WI38 (cell line): Measurements from ENCODE around the gene RAB42.
A peak's percentile ranks its signal among the peaks of the same experiment; 100 is the strongest.

Experiments used
- H3K4me3 ChIP-seq: 2 replicates; pipeline ENCODE4 v1.5.1; 2011; ENCODE audit warnings: low read depth, mild to moderate bottlenecking, control low read depth, low read length
- TF ChIP-seq, protein P1 (sequence below): IDR thresholded peaks from 2 replicates; pipeline ENCODE4 v1.5.1; 2012; ENCODE audit warnings: low read depth, mild to moderate bottlenecking, control low read depth, low read length

The RAB42 gene

DNA sequence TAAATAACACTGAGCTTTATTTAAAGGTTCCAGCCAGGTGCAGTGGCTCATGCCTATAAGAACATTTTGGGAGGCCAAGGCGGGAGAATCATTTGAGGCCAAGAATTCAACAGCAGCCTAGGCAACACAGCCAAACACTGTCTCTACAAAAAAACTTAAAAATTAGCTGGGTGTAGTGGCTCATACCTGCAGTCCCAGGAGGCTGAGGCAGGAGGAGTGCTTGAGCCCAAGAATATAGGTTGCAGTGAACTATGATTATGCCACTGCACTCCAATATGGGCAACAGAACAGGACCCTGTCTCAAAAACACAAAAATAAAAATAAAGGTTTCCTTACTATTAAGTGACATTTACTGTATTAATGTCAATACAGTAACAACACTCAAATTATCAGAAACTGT lies 48.7 kb downstream of the RAB42 start:
- TF ChIP-seq, protein P1, sequence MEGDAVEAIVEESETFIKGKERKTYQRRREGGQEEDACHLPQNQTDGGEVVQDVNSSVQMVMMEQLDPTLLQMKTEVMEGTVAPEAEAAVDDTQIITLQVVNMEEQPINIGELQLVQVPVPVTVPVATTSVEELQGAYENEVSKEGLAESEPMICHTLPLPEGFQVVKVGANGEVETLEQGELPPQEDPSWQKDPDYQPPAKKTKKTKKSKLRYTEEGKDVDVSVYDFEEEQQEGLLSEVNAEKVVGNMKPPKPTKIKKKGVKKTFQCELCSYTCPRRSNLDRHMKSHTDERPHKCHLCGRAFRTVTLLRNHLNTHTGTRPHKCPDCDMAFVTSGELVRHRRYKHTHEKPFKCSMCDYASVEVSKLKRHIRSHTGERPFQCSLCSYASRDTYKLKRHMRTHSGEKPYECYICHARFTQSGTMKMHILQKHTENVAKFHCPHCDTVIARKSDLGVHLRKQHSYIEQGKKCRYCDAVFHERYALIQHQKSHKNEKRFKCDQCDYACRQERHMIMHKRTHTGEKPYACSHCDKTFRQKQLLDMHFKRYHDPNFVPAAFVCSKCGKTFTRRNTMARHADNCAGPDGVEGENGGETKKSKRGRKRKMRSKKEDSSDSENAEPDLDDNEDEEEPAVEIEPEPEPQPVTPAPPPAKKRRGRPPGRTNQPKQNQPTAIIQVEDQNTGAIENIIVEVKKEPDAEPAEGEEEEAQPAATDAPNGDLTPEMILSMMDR: 0 out of 2 replicates have a peak, but pooled peaks have one; percentile 15
- H3K4me3 ChIP-seq: no peak overlapping the region

DNA sequence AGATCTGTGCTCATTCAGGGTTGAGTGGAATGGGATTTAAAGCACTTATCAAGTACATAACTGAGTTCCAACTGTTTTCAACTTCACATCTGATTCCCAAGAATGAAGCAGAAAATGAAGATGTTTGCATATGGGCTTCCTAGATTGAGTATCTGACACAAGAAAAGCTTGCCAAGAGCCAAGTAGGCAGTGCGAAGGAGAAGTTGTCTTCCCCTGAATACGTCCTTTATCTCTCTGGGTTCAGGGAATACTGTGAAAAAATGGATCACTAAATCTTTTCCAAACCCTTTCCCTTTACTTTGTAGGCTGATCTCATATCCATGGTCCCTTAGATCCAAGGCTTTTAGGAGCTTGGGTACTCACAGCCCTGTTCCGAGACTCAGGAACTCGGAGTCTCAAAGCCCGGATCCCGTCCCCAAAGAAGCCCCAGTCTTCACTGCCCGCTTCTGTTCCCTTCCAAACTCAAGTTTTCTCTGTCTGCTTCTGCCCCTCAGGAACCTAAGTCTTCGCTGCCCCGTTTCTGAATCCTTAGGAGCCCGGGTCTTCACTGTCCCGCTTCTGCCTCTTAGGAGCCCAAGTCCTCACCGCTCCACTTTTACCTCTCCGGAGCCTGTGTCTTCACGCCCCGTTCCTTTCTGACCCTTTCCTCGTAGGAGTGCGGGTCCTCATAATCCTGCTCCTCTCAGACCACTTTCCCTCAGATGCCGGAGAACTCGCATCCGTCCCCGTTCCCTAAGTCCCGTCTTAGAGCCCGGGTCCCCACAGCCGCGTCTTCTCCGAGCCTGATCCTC lies 50.2 kb downstream of the RAB42 start:
- peak overlapping the region; percentile 85 for H3K4me3 ChIP-seq
- TF ChIP-seq, protein P1: no peak

DNA sequence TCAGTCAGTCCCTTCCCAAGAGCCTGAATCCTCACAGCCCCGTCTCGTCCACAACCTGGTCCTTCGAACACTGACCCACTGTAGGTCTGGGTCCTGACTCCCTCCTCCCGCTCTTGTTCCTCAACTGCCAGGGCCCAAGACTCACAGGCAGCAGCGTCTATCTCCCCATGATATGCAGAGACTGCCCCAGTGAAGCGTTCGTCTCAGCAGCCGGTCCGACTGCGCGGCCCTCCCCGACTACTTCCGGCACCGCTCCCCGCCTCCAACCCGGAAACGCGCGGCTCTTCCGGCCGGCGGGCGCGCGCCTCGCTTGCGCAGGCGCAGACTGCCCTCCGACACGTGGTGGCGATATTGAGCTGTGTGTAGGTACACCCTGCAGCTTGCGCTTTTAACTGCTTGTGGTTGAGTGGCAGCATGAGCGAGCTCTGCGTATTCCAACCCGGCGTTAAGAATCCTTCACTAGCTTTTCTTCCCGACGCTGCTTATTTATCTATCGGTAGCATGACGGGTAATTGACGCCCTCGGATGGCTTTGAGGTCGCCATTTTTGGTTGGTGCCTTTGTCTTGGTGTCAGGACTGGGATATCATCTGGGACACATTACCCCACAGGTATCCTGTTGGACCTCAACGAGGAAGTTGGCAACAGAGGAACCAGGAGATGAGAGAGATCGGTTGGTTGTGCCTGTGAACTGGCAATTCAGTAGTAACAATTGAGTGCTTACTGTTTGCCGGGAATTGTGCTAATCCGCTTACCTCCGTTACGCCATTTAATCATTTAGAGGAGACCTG lies 51.0 kb downstream of the RAB42 start, which contains the start of gene TAF12:
Gene TAF12 (minus strand): TSS at position 221 of the 789 bp plus-strand sequence. CDS start 20,986 bp downstream, outside the sequence.
- TF ChIP-seq, protein P1: no peak

DNA sequence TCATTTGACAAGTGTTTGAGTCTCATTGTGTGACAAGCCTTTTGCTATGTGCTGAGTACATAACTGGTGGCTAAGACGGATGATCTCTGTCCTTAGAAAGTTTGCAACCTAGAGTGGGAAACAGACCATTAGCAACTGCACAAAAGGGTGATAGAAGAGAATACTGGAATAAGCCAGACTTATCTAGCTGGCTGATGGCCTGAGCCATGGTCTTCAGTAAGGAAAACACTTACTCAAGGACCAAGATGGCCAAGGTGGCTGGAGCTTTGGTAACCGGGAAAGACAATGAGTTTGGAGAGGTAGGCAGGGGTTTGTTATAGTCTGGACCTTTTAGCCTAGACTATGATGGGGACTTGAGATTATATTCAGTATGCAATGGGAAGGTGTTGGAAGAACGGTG lies 52.4 kb downstream of the RAB42 start:
- TF ChIP-seq, protein P1: no peak
- no peak overlapping the region for H3K4me3 ChIP-seq

More for the DNA sequence above, 51.0 kb downstream of the RAB42 start, which contains the start of gene TAF12:
- peak within 1 kb of the TSS; percentile 85 for H3K4me3 ChIP-seq
